Fibroblast of villous mesenchyme (primary cell): ENCODE results near the gene NFATC2. TPM values are rescaled to one million over a fixed set of nuclear protein-coding genes. Genes with fewer than 3 reads are reported as not detected.

Source experiments
- DNase-seq: peaks from one replicate; pipeline ENCODE4 v3.0.0-alpha.2; 2010; ENCODE audit warnings: low read depth
- H3K4me3 ChIP-seq: 2 replicates; pipeline ENCODE4 v1.5.1; 2011; ENCODE audit warnings: low read depth, mild to moderate bottlenecking, low read length
- total RNA-seq: library from RNA; depleted of rRNA; stranded (reverse); fragments of >200 nt; gene quantifications from 2 replicates; pipeline ENCODE4 v1.2.3, GENCODE V29; 2012
- TF ChIP-seq, protein P1 (sequence below): IDR thresholded peaks from 2 replicates; pipeline ENCODE4 v1.5.1; 2012; ENCODE audit warnings: low read depth, mild to moderate bottlenecking, low read length; ENCODE audit not compliant: insufficient read depth

Gene NFATC2
- total RNA-seq, 1 donor, result under 0.01 TPM

DNA sequence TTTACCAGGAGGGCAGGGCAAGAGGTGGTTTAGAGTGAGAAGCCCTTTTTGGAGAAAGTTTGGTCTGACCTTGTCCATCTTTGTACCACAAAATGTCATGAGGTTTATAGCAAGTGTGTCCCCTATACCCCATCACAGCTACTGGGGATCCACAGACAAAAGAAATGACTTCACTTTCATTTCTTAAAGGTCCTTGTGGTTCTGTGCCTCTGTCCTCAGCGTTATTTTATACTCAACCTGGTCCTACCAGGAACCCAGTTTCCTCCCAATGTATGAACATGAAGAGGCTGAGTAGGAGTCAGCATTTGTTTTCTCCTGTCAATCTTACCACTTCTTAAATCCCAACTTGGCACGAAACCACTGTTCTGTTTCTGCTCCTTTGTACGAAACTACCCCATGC is 157.6 kb downstream of the NFATC2 start:
- TF ChIP-seq, protein P1, sequence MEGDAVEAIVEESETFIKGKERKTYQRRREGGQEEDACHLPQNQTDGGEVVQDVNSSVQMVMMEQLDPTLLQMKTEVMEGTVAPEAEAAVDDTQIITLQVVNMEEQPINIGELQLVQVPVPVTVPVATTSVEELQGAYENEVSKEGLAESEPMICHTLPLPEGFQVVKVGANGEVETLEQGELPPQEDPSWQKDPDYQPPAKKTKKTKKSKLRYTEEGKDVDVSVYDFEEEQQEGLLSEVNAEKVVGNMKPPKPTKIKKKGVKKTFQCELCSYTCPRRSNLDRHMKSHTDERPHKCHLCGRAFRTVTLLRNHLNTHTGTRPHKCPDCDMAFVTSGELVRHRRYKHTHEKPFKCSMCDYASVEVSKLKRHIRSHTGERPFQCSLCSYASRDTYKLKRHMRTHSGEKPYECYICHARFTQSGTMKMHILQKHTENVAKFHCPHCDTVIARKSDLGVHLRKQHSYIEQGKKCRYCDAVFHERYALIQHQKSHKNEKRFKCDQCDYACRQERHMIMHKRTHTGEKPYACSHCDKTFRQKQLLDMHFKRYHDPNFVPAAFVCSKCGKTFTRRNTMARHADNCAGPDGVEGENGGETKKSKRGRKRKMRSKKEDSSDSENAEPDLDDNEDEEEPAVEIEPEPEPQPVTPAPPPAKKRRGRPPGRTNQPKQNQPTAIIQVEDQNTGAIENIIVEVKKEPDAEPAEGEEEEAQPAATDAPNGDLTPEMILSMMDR, result no peak
- no peak for DNase-seq
- no peak overlapping the region for H3K4me3 ChIP-seq

DNA sequence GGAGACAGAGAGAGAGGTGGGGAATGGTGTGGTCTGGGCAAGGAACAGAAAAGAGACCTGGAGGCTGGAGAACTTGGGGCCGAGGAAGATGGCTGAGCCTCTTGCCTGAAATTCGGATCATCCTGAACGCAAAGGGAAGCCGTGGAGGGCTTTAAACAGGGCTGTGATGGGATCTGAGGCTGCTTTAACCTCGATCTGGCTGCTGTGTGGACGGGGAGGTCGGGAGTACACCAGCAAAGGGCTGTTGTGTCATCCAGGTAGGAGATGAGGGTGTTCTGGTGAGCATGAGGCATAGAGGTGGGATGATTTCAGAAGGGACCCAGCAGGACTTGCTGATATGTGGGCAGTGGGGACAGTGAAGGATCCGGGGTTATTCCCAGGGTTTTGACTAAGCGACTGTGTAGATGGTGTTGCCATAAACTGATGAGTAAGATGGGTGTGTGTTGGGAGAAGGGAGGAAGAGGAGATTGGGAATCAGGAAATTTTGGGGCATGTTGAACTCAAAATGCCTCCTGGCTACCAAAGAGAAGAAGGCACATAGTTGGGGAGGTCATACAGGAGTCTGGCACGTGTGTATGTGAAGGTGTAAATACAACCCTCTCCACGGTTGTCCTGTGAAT is 158.5 kb downstream of the NFATC2 start:
- DNase-seq, result no peak
- TF ChIP-seq, protein P1, result no peak
- H3K4me3 ChIP-seq, result no peak overlapping the region

DNA sequence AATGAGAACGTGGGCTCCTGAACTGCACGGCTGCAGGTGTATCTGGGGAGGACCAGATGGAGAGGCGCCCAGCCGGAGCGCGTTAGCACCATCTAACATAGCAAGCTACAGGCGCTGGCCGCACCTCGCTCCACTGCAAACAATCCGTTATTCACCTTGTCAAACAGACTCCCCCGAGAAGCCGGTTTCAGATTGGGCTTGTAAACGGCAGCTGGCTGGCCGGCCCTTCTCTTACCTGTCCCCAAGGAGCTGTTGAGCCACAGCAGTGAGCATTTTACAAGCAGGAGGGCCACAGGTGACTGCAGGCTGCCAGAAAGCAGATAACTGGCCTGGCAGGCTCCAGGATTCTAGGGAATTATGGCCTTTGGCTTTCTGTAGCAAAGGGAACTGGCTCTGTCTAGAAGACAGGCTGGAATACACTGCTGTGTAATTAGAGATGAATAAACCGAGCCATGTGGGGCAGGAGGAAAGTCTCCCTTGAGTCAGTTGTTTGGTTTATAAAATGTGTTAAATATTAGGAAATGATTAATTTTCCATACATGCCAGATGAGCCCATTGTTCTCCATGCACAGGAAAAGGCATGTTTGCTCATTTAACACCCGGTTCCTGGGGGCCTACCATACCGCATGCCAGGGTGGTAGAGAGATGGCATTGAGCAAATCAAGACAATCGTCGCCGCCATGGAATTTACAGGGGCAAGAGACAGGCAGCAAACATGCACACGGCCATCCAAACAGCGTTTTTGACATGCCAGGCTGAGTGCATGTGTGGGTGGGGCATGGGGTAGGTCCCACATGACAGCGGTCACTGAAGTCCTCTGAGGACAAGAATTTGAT is 159.3 kb downstream of the NFATC2 start:
- no peak overlapping the region for H3K4me3 ChIP-seq
- DNase-seq, result no peak
- TF ChIP-seq, protein P1, result no peak

DNA sequence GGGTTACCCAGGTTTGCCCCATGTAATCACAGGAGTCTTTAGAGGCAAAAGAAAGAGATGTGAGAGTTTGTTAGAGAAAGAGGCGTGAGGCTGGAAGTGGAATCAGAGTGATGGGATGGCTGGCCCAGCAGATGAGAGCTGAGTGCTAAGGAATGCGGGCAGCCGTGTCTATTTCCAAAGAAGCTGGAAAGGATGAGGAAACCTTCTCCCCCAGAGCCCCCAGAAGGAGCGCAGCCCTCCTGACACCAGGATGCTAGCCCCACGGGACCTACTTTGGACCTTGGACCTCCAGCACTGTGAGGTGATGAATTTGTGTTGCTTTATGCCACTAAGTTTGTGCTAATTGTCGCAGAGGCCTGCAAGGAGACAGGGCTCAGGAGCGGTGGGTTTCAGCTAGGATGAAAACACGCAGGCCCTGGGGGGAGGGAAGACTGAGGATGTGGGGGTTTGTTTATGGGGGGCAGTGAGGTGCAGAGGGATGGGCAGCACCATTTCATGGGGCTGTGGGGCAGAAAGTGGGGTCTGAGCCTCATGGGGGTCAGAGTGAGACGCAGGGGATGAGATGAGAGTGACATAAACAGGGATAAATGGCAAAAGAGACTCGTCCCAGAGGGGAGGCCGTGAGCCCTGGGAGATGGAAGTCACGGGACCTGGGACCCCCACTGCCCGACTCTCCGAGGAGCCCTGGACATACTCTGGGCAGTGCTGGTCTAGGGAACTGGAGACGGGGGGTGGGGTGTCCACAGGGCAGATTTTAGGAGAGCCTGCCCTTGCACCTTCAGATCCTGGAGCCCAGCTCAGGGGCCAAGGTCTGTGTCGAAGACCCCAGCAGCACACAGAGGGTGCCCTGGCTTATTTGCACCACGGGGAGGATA is 160.2 kb downstream of the NFATC2 start:
- no peak for DNase-seq
- H3K4me3 ChIP-seq, result no peak overlapping the region
- TF ChIP-seq, protein P1, result no peak

DNA sequence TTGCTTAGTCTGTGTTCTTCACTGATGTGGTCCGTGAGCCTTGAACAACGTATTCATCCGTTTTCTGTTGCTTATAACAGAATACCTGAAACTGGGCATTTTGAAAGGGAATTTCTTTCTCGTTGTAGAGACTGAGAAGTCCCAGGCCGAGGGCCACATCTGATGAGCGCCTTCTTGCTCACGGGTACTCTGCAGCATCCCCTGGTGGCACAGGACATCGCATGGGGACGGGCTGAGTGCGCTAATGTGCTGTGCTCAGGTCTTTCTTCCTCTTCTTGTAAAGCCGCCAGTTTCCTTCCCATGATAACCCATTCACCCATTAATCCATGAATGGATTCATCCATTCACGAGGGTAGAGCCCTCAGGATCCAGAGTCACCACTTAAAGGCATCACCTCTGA is 161.0 kb downstream of the NFATC2 start:
- TF ChIP-seq, protein P1, result no peak
- H3K4me3 ChIP-seq, result no peak overlapping the region
- no peak for DNase-seq

GRCh38 chr20:51380401-51381385 is 161.8 kb downstream of the NFATC2 start:
- TF ChIP-seq, protein P1, result no peak
- no peak for DNase-seq

More at GRCh38 chr20:51380401-51381385, 161.8 kb downstream of the NFATC2 start:
- no peak overlapping the region for H3K4me3 ChIP-seq
